CD4-positive, CD25-positive, alpha-beta regulatory T cell (primary cell): ENCODE results near the gene UST. TPM values are rescaled to one million over a fixed set of nuclear protein-coding genes. Genes with fewer than 3 reads are reported as not detected.

Source experiments
- ATAC-seq, 2 donors: fragments of 150-1000 bp; cut with Tn5 transposase; one replicate each; pipeline ENCODE4 v1.10.0; 2021; ENCODE audit warnings: low read depth in 2 of 2, moderate number of reproducible peaks in 2 of 2, moderate library complexity in 1 of 2
- DNase-seq, 3 donors: peaks; one replicate each; pipeline versions ENCODE4 v3.0.0 to v3.0.0-alpha.2; 2012 to 2022; ENCODE audit warnings: mixed read lengths in 1 of 3
- H3K27ac ChIP-seq: one replicate; pipeline ENCODE4 v1.7.0; 2013; ENCODE audit warnings: mild to moderate bottlenecking, low read length; ENCODE audit not compliant: insufficient read depth, poor library complexity, severe bottlenecking
- H3K27me3 ChIP-seq: one replicate; pipeline ENCODE4 v1.7.0; 2013; ENCODE audit warnings: low read length; ENCODE audit not compliant: control insufficient read depth, insufficient read depth
- H3K36me3 ChIP-seq: one replicate; pipeline ENCODE4 v1.7.0; 2013; ENCODE audit warnings: mild to moderate bottlenecking, low read length, moderate library complexity; ENCODE audit not compliant: control insufficient read depth, insufficient read depth
- H3K4me1 ChIP-seq: 2 replicates; pipeline ENCODE4 v1.7.0; 2013; ENCODE audit warnings: mild to moderate bottlenecking, low read length; ENCODE audit not compliant: insufficient read depth, control insufficient read depth, poor library complexity, severe bottlenecking
- H3K4me3 ChIP-seq: one replicate; pipeline ENCODE4 v1.7.0; 2013; ENCODE audit warnings: low read depth, mild to moderate bottlenecking, low read length, moderate library complexity
- H3K9me3 ChIP-seq, 2 experiments: 1 replicate in 1 of 2; 2 replicates in 1 of 2; pipeline ENCODE4 v1.7.0; 2013; ENCODE audit warnings: low read length in 2 of 2, mild to moderate bottlenecking in 1 of 2, moderate library complexity in 1 of 2; ENCODE audit not compliant: control insufficient read depth in 2 of 2
- H3K27ac Mint-ChIP-seq, 3 donors: one replicate each; pipeline ENCODE4 v1.8.0; 2020 to 2022; ENCODE audit warnings: mild to moderate bottlenecking in 3 of 3, mixed read lengths in 3 of 3, moderate library complexity in 2 of 3
- H3K27me3 Mint-ChIP-seq: one replicate; pipeline ENCODE4 v1.8.0; 2022; ENCODE audit warnings: mild to moderate bottlenecking, mixed read lengths
- H3K36me3 Mint-ChIP-seq: one replicate; pipeline ENCODE4 v1.8.0; 2020; ENCODE audit warnings: mixed read lengths
- H3K4me1 Mint-ChIP-seq, 4 donors: one replicate each; pipeline ENCODE4 v1.8.0; 2020 to 2022; ENCODE audit warnings: mixed read lengths in 4 of 4, mild to moderate bottlenecking in 1 of 4
- H3K4me3 Mint-ChIP-seq, 4 donors: one replicate each; pipeline ENCODE4 v1.8.0; 2020 to 2022; ENCODE audit warnings: mild to moderate bottlenecking in 4 of 4, mixed read lengths in 4 of 4, moderate library complexity in 3 of 4
- H3K9me3 Mint-ChIP-seq, 7 donors: one replicate each; pipeline ENCODE4 v1.8.0; 2020 to 2022; ENCODE audit warnings: mixed read lengths in 7 of 7, mild to moderate bottlenecking in 3 of 7, moderate library complexity in 2 of 7
- polyA plus RNA-seq, 4 donors: library from polyadenylated mRNA; unstranded; fragments of 300-500 nt; fragmentation: Illumina TruSeq; gene quantifications; one replicate each; pipeline ENCODE4 v1.2.3, GENCODE V29; 2021
- total RNA-seq: library from RNA; stranded (reverse); gene quantifications from one replicate; pipeline ENCODE4 v1.2.3, GENCODE V29; 2022

Gene UST
- total and polyA plus RNA-seq, 5 donors from 2014 or later = 1.1 to 2.9 (median 2.5) TPM

GRCh38 chr6:148888856-148889255 lies 142.0 kb downstream of the UST start:
- H3K27me3 Mint-ChIP-seq = peaks cover 4% of the 10 kb centered on the region

GRCh38 chr6:148890096-148890495 lies 143.3 kb downstream of the UST start:
- Histone ChIP-seq H3K4me1 (no peaks in the 10 kb centered on the region), H3K36me3 (no peaks in the 10 kb centered on the region), H3K4me3 (no peak overlapping the region), H3K27ac (no peak overlapping the region), H3K27me3 (no peaks in the 10 kb centered on the region), H3K9me3 (no peaks in the 10 kb centered on the region)
- no peak for ATAC-seq
- H3K9me3 Mint-ChIP-seq = peaks cover 0 to 2% (median 0%) of the 10 kb centered on the region in 7 donors
- H3K4me1 Mint-ChIP-seq = no peaks in the 10 kb centered on the region
- no peak overlapping the region for H3K27ac Mint-ChIP-seq
- no peak for DNase-seq
- H3K27me3 Mint-ChIP-seq = peaks cover 4% of the 10 kb centered on the region
- no peak overlapping the region for H3K4me3 Mint-ChIP-seq
- no peaks in the 10 kb centered on the region for H3K36me3 Mint-ChIP-seq

More at GRCh38 chr6:148888856-148889255, 142.0 kb downstream of the UST start:
- no peaks in the 10 kb centered on the region for H3K27me3 ChIP-seq
- Mint-ChIP-seq H3K9me3 (no peaks in the 10 kb centered on the region), H3K4me3 (no peak overlapping the region), H3K36me3 (no peaks in the 10 kb centered on the region), H3K27ac (no peak overlapping the region), H3K4me1 (no peaks in the 10 kb centered on the region)
- DNase-seq = no peak
- no peaks in the 10 kb centered on the region for H3K36me3 ChIP-seq
- H3K4me1 ChIP-seq = no peaks in the 10 kb centered on the region
- no peaks in the 10 kb centered on the region for H3K9me3 ChIP-seq
- H3K27ac ChIP-seq = no peak overlapping the region
- no peak for ATAC-seq
- no peak overlapping the region for H3K4me3 ChIP-seq

GRCh38 chr6:148890652-148891404 lies 144.0 kb downstream of the UST start:
- H3K27ac ChIP-seq = no peak overlapping the region
- Mint-ChIP-seq H3K36me3 (no peaks in the 10 kb centered on the region), H3K27me3 (peaks cover 4% of the 10 kb centered on the region), H3K9me3 (peaks cover 0 to 2% (median 0%) of the 10 kb centered on the region in 7 donors), H3K27ac (no peak overlapping the region), H3K4me3 (peak overlapping the region in 1 of 4 donors; percentile 34), H3K4me1 (no peaks in the 10 kb centered on the region)
- no peaks in the 10 kb centered on the region for H3K27me3 ChIP-seq
- ATAC-seq (no peak), DNase-seq (no peak)
- no peak overlapping the region for H3K4me3 ChIP-seq
- no peaks in the 10 kb centered on the region for H3K36me3 ChIP-seq
- no peaks in the 10 kb centered on the region for H3K9me3 ChIP-seq
- H3K4me1 ChIP-seq = no peaks in the 10 kb centered on the region

- no peak overlapping the region for H3K27ac Mint-ChIP-seq
- H3K27me3 Mint-ChIP-seq = peaks cover 4% of the 10 kb centered on the region
- Histone ChIP-seq H3K27ac (no peak overlapping the region), H3K9me3 (no peaks in the 10 kb centered on the region), H3K4me1 (no peaks in the 10 kb centered on the region), H3K4me3 (no peak overlapping the region), H3K27me3 (no peaks in the 10 kb centered on the region), H3K36me3 (no peaks in the 10 kb centered on the region)
- no peaks in the 10 kb centered on the region for H3K36me3 Mint-ChIP-seq
- peaks cover 0 to 2% (median 0%) of the 10 kb centered on the region in 7 donors for H3K9me3 Mint-ChIP-seq
- no peak for ATAC-seq
- H3K4me3 Mint-ChIP-seq = no peak overlapping the region
- DNase-seq = no peak
- no peaks in the 10 kb centered on the region for H3K4me1 Mint-ChIP-seq
Observed at GRCh38 chr6:148891405-148891783, 144.6 kb downstream of the UST start.

- no peak overlapping the region for H3K4me3 ChIP-seq
- Mint-ChIP-seq H3K36me3 (no peaks in the 10 kb centered on the region), H3K4me1 (no peaks in the 10 kb centered on the region), H3K27me3 (peaks cover 4% of the 10 kb centered on the region), H3K4me3 (no peak overlapping the region), H3K27ac (no peak overlapping the region), H3K9me3 (peaks cover 0 to 2% (median 0%) of the 10 kb centered on the region in 7 donors)
- DNase-seq = no peak
- no peaks in the 10 kb centered on the region for H3K27me3 ChIP-seq
- no peaks in the 10 kb centered on the region for H3K9me3 ChIP-seq
- H3K4me1 ChIP-seq = no peaks in the 10 kb centered on the region
- H3K36me3 ChIP-seq = no peaks in the 10 kb centered on the region
- ATAC-seq = no peak
- no peak overlapping the region for H3K27ac ChIP-seq
Observed at GRCh38 chr6:148892247-148892646, 145.4 kb downstream of the UST start.

GRCh38 chr6:148893073-148893472 lies 146.2 kb downstream of the UST start:
- no peak overlapping the region for H3K27ac ChIP-seq

GRCh38 chr6:148893481-148893880 lies 146.7 kb downstream of the UST start:
- peaks cover 4% of the 10 kb centered on the region for H3K27me3 Mint-ChIP-seq
- H3K27ac Mint-ChIP-seq = no peak overlapping the region
- DNase-seq (no peak), ATAC-seq (no peak)
- no peaks in the 10 kb centered on the region for H3K27me3 ChIP-seq
- H3K4me1 Mint-ChIP-seq = no peaks in the 10 kb centered on the region
- peaks cover 0 to 2% (median 0%) of the 10 kb centered on the region in 7 donors for H3K9me3 Mint-ChIP-seq
- H3K4me3 Mint-ChIP-seq = no peak overlapping the region
- H3K9me3 ChIP-seq = no peaks in the 10 kb centered on the region
- no peak overlapping the region for H3K4me3 ChIP-seq
- H3K36me3 Mint-ChIP-seq = no peaks in the 10 kb centered on the region
- no peaks in the 10 kb centered on the region for H3K36me3 ChIP-seq
- H3K27ac ChIP-seq = no peak overlapping the region
- no peaks in the 10 kb centered on the region for H3K4me1 ChIP-seq

More at GRCh38 chr6:148893073-148893472, 146.2 kb downstream of the UST start:
- no peaks in the 10 kb centered on the region for H3K36me3 Mint-ChIP-seq
- H3K27ac Mint-ChIP-seq = no peak overlapping the region
- H3K27me3 Mint-ChIP-seq = peaks cover 4% of the 10 kb centered on the region
- no peak for DNase-seq
- Histone ChIP-seq H3K4me3 (no peak overlapping the region), H3K27me3 (no peaks in the 10 kb centered on the region), H3K36me3 (no peaks in the 10 kb centered on the region), H3K9me3 (no peaks in the 10 kb centered on the region), H3K4me1 (no peaks in the 10 kb centered on the region)
- no peak for ATAC-seq
- H3K4me1 Mint-ChIP-seq = no peaks in the 10 kb centered on the region
- H3K4me3 Mint-ChIP-seq = no peak overlapping the region
- H3K9me3 Mint-ChIP-seq = peaks cover 0 to 2% (median 0%) of the 10 kb centered on the region in 7 donors
